ENCODE measurements around the gene KIAA0753.
"Not testable (repeated sequence)": the region's sequence is repeated elsewhere in the genome, so short reads cannot be mapped to it uniquely, and the experiment has no call there.

KIAA0753 gene

DNA sequence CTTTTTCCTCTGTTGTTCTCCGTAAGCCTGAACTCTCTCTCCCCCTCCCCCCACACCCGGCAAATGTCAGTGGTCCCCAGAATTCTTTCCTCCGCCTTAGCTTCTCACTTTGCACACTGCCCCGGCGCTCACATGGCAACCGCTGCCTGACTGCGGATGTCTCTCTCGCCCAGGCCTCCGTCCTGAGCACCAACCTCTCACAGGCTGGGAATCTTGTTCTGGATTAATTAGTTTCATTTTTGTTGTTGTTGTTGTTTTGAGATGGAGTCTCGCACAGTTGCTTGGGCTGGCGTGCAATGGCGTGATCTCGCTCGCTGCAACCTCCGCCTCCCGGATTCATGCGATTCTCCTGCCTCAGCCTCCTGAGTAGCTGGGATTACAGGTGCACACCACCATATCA is 27.7 kb upstream of the KIAA0753 start:
- no peak for DNase-seq

DNA sequence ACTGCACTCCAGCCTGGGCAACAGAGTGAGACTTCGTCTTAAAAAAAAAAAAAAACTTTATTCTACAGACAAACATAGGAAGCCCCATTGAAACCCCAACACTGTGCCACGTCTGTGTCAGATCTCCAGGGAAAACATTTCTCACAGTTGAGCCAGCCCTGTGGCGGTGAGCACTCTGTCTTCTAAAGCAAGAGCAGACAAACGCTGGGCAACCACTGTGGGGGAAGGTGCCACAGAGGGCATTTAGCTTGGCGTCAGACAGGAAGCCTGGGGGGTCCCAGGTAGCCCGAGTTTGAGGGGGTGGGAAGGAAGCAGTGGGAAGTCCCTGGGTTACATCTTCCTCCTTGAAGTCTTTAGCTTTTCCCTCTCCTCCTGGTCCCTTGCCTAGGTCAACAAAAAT is 27.0 kb upstream of the KIAA0753 start:
- no peak for DNase-seq

DNA sequence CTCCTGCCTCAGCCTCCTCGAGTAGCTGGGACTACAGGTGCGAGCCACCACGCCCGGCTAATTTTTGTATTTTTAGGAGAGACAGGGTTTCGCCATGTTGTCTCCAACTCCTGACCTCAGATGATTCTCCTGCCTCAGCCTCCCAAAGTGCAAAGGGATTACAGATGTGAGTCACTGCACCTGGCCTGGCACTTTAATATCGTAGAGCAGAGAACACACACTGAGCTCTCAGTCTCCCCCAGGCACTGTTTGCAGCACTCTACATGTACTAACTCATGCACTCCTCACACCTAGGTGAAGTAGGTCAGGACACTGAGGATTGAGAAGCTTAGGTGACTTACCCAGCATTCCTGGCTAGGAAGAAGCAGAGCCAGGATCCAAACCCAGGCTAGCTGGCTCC is 26.0 kb upstream of the KIAA0753 start:
- no peak for DNase-seq

DNA sequence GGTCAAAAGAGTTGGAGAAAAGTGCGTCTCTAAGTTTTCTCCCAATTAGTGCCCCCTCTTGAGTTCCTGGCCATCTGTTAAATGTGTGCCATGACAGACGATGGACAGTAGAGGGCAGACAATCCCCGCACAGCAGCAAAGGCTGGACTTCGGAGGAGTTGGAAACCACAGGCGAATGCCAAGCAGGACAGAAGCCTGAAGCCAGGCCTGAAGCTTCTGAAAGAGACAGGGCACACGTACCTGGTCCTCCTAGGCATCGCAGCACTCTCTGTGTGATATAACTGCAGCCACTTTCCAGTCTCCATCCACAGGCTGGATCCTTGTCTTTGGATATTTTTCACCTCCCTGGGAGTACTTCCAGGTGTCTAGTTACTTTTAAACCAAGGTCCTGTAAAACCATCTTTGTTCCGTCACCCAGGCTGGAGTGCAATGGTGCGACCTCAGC is 25.6 kb upstream of the KIAA0753 start:
- DNase-seq: peak; percentile 84

DNA sequence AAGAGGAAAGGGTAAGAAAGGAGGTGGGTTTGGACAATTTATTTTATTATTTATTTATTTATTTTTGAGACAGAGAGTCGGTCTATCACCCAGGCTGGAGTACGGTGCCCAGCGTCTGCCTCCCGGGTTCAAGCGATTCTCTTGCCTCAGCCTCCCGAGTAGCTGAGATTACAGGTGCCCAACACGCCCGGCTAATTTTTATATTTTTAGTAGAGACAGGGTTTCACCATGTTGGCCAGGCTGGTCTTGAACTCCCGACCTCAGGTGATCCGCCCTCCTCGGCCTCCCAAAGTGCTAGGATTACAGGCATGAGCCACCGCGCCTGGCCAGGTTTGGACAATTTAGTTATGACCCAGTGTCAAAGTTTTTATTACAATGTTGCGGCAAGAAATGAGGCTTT is 22.7 kb upstream of the KIAA0753 start:
- not testable (repeated sequence) for DNase-seq

DNA sequence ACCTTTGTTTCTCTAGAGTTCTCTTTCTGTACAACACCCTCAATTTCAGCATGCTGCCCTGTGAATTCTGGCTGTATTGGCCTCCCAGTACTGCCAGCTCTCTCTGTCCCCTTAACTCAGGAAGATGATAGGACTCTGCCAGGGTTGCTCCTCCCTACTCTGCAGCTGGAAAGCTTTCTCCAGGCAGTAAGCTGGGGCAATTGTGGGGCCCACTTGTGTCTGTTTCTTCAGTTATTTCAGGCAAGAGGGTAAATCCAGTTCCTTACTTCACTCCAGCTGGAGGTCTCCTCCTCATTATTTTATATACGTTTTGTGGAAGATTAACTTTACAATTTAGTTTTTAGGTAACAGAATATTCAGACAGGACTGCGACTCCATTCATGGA is 20.9 kb upstream of the KIAA0753 start:
- DNase-seq: no peak

DNA sequence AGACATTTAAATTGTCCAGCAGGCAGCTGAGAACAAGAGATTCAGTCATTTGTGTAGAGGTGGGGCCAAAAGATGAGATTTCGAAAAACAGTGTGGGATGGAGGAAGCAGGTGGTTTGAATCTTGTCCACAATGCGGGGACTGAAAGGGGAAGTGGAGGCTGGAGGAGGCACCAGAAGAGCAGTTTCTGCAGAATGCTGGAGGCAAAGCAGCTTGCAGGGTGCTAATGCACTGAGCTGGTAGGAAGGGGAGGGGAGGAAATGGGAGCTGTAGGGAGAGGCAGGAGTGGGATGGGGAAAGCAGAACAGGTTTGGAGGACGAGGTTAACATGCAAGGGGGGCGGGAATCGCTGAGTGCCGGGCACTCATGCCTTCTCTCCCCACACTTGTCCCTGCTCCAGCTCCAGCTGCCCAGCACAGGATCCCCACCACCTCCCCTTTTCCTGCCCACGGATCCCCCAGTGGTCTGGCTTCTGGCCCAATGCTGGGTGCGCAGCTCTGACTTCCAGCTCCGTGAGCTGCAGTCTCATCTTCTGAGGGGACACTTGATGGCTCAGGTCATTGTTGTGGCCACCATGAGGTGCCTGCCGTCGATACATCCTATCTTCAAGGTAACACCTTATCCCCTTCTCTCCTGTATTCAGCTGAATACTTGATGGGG is 20.4 kb upstream of the KIAA0753 start:
- DNase-seq: peak; percentile 56

DNA sequence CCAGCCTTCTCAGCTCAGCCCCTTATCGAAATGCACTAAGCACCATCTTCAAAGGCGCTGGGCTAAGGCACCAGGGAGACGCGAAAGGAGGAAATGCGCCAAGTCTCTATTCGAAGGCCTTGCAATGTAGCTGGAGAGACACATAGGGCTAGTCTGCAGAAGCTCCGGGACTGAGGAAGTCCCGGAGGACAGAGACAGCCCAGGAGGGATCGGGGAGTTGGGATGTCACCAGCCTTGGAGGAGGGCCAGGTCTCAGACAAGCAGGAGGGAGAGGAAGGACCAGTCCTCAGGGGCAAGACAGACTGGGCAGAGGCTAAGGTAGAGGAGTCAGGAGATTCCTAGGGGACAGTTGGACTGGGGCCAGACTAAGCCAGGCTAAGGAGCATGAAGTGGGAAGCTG is 19.6 kb upstream of the KIAA0753 start:
- DNase-seq: no peak

DNA sequence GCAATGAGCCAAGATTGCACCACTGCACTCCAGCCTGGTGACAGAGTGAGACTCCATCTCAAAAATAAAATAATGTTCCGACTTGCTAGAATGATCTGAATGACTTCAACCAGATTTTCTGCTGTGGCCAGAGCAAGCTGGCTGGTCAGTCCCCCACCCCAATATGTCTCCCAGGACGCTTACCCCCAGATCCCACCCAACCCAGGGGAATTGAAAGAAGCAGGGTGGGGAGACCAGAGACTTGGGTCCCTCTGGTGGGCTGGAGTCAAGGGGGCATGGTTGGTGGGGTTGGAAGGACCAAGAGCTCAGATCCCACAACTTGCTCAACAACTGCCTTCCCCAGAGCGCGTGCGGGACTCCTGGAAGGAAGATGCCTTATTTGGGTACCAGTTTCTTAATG is 17.9 kb upstream of the KIAA0753 start:
- DNase-seq: not testable (repeated sequence)

DNA sequence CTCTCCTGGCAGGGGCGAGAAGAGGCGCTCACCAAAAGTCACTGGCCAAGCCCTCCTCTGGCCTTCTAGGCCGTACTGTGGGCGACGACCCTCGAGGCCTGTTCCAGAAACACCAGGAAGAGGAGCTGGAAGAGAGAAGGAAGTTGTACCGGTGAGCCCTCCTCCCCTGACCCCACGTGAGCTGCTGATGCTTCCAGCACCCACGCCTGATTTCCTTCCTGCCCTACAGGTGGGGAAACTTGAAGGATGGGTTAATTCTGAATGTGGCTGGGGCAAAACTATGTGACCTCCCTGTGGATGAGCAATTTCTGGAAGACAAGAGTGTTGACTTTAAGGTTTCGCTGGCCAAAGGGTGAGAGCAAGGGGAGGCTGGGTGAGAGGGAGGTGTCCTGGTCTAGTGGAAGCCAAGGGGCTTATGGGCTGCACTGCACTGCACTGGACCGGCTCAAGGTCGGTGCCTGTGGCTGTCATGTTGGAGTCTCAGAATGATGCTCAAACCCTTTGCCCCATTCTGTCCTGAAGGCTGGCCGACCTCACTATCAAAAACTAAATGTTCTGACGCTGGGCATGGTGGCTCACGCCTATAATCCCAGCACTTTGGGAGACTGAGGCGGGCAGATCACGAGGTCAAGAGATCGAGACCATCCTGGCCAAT is 17.2 kb upstream of the KIAA0753 start:
- no peak for DNase-seq

DNA sequence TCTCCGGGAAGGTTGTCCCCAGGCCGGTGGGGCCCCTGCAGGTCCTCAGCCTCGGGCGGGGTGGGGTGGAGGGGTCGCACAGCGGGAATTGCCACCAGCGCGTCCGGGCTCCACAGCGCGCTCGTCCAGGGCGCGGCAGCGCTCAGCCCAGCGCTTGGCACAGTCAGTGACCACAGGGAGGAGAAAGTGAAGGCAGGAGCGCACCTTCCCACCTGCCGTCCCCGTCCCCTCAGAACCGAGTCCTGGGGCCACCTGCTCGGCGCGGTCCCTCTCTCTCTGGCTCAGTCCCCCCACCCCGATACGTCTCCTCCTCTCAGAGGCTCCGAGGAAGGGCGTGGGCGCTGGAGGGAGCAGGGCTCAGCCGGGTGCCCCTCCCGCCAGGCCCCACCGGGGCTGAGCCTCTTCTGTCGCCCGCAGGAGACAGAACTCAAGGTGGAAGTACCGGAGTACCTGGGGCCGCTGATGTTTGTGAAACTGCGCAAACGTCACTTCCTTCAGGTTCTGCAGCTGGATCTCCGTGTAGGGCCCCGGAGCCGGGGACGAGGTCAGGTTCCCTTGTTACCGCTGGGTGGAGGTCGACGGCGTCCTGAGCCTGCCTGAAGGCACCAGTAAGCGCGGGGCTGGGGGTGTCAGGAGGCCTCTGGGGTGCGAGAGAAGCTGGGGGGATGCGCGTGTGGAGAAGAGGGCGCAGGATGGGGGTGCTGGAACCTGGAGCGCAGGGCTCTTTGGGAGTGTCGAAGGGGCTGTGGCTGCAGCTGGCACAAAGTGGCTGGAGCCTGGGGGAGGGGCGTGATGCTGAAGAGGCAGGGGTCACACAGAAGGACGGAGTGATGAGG is 16.5 kb upstream of the KIAA0753 start:
- DNase-seq: not testable (repeated sequence)

DNA sequence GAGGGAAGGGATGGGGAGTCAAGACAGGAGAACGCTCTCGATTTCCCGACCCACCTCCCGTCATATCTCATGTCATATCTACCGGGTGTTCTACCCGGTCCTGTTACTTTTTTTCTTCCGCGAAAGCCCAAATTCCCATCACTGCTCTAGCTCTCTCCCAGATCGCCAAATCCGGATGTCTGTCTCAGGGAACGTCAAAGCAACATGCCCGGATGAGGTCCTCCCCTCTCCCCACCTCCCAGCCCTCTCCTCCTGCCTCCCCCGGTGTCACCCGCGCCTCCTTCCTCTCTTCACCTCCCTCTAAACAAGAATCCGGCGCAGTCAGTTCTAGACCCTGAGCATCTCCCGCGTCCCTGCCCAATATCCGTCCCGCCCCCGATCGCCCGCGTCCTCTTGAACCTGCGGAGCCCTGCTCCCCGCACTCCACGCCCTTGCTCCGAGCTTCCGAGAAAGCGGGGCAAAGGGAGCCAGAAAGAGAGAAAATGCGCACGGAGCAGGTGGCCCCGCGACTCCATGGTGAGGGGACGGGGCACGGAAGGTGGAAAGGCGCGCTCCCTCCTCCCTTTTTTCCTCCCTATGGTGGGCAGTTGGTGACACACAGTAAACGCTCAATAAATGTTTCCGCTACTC is 15.3 kb upstream of the KIAA0753 start:
- not testable (repeated sequence) for DNase-seq

DNA sequence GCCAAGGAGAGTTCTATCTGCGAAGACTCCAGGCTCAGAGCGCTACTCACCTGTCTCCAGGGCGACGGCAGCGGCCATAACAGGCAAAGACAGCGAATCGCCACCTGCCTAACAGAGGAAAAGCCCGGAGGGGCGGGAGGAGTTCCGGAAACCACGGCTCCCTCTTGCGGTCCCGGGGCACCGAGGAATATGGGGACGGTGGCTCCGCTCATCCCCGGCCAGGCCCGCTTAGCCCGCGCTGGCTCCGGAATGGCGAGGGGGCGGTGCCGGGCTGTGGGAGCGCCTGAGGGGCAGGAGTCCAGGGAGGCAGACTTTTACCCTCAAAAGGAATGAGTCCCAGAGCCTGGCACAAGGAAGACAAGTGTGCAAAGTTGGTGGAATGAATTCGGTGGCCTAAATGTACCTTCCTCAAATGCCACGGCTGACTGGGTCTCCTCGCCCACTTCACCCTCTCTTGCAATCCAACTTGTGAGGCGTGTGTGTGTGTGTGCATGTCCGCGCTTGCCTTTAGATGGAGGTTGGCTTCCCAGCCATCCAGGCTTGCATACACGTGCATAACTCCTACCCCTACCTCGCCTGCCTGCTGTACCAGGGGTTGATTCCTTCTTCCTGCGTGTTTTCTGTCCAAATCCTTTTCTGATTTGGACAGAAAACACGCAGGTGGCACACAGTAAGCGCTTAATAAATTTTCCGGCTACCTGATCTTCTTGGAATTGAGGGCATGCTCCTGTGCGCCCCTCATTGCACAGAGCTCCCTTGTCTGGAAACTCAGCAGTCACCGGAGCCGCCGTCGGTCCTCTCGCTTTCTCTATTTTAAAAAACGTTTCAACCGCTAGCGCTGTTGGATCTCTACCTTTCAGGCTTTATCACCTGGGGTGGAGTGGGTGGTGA is 14.6 kb upstream of the KIAA0753 start:
- DNase-seq: no peak

DNA sequence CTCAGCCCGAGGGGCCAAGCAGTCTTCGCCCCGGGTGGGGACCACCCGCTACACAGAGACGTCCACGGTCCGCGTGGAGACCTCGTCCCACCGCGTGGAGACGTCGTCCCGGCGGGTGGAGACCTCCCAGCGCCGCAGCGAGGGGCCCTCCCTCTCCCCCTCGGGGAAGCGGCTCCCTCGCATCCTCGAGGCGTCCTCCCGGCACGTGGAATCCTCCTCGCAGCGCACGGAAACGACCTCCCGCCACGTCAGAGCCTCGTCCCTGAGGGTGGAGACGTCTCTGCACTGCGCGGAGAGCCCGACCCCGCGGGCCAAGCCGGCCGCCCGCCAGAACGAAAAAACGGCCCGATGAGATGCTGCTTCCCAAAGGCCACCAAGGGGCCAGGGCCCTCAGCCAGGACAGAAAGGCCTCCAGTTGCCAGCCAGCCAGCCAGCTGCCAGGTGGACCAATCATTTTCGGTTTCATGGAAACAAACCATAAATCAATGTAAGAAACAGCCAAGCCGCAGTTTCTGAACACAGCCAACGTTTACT is 11.5 kb upstream of the KIAA0753 start:
- DNase-seq: peak; percentile 33

DNA sequence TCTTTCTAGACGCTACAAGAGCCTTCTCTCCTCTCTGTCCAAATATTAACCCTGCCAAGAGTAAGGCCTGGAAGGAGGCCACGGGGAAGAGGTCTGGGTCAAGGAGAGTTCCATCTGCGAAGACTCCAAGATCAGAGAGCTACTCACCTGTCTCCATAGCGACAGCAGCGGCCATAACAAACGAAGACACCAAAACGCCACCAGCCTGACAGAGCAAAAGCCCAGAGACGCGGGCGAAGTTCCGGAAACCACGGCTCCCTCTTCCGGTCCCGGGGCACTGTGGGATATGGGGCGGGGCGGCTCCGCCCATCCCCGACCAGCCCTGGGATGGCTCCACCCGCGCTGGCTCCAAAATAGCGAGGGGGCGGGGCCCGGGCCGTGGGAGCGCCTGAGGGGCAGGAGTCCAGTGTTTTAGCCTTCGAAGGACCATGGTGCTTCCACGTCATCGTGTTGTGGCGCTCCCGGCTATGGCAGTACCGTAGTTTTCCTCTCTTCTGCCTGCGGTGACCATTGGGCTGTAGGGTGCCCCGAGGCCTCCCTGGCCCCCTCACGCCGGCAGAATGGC is 10.9 kb upstream of the KIAA0753 start, which contains the start of the genes C17orf100 and MED31:
C17orf100 (plus strand) TSS at position 409 of the 565 bp plus-strand sequence; CDS start at position 561, 152 bp downstream.
MED31 (minus strand) TSS at position 252 of the 565 bp plus-strand sequence; CDS start at position 175, 77 bp downstream.
- DNase-seq: peak; percentile 97

DNA sequence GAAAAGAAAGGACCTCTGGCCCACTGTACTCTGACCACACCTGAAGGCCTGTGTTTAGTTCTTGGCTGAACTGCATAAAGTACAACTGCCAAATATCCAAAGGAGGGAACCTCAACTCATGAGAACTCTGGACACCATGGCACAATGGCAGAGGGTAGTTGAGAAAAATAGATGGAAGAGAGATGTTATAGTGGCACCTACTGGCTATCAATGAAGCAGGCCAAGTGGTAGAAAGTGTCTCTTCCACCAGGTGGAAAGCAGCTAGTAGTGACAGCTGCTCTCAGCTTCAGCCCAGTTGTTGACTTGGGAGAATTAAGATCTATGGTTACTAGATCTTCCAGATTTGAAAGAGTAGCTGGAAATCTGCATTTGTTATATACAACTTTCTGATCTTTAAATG is 7.7 kb upstream of the KIAA0753 start:
- DNase-seq: peak; percentile 63

DNA sequence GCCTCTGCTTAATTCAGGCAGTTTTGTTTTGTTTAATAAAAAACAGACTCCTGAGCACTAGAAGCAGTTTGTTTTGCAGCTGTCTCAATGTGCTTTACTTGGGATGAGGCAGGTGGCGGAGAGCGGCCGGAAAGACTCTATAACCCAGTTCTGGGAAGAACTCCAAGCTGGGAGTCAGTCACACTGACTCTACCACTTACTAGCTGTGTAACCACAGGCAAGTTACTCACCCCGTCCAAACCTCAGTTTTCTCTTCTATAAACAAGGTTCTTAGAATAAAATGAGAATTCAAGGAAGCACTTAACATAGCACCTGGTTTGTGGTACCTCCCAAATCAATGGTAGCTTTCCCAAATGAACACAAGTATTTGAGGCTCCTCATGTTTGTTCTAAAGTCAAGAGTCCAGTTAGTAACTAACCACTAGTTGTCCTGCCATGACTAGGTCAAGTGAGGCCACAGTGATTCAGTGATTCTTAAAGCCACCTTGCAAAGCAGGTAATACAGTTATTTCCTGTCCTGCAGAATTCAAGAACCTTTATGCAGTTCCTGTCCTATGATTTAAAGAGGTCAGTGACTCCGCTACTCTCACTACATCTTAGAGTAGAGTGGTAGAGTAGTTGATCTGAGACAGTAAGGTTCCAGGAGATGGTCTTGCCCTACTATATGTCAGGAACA is 3.1 kb upstream of the KIAA0753 start:
- no peak for DNase-seq

DNA sequence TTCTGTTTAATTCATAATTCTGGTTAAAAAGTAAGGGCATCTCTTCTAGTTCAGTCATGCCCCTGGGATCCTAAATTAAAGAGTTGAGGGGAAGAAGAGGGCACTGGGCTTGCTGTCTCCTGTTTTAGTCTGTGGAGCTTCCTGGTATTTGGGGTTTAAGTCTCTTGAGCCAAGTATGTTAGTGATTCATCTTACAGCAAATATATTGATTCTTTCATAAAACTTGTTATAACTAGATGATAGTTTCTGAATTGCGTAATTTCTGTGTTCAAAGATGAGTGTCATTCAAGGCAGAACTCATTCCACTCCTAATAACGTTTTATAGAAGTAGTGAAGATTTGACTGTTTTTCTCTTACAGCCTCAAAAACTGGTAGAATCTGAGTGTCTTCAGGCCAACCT is 2.1 kb upstream of the KIAA0753 start:
- DNase-seq: no peak

DNA sequence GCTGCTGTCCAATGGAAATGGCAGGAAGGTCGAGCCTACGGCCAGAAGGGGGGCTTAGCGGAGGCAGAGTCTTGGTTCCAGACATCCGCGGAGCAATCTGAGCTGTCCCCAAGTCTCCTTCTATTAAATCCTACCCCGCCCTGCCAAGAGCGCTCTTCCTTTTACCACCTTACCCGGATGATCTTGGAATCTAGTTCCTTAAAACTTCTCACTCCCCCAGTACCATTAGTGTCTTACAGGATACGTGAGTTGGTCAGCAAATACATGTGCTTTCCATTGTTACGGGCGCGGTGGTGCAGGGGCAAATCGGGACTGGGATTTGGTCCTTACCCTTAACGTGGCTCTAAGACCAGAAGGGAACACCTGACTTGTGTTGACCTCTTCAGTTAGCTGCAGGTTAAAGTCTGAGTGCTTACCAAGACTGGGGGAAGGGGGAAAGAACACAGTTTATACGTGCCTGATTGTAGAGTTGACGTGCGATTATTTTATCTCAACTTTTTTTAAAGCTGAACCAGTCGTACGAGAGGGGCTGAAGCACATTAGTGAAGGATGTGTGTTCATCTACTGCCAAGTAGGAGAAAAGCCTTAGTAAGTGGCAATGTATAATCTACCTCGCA is 844 bp upstream of the KIAA0753 start:
- no peak for DNase-seq

Data from hematopoietic multipotent progenitor cell treated with erythropoietin and hydrocortisone succinate and interleukin-3 and kit ligand, for 6 days (in vitro differentiated cells).